HG03064 (cell line): Measurements from ENCODE around the gene ETFB.
A peak's percentile ranks its signal among the peaks of the same experiment; 100 is the strongest.

ENCODE experiments used
- ATAC-seq: cut with Tn5 transposase; IDR thresholded peaks from one replicate; pipeline ENCODE4 v1.9.1; 2021; ENCODE audit warnings: low read depth; ENCODE audit not compliant: unreplicated experiment

ETFB gene

GRCh38 chr19:51375504-51376221 lies 9.5 kb upstream of the ETFB start:
- ATAC-seq: no peak

GRCh38 chr19:51372649-51373504 lies 6.7 kb upstream of the ETFB start, which contains the start of gene NKG7:
NKG7 (minus strand) TSS chr19:51372654; CDS start chr19:51372535, 119 bp downstream.
- ATAC-seq: no peak

GRCh38 chr19:51372021-51372648 lies 5.9 kb upstream of the ETFB start:
- no peak for ATAC-seq

GRCh38 chr19:51371186-51371690 lies 5.0 kb upstream of the ETFB start:
- ATAC-seq: no peak

- no peak for ATAC-seq
Measured at GRCh38 chr19:51370230-51370629, 4.0 kb upstream of the ETFB start.

- no peak for ATAC-seq
Measured at GRCh38 chr19:51368366-51369282, 2.4 kb upstream of the ETFB start, which contains the start of gene CLDND2. CLDND2 (minus strand) TSS chr19:51369003; CDS start chr19:51368577, 426 bp downstream.

- ATAC-seq: peak; percentile 52
Measured at GRCh38 chr19:51367565-51368365, 1.6 kb upstream of the ETFB start.

GRCh38 chr19:51367255-51367564 lies 1.0 kb upstream of the ETFB start:
- peak; percentile 10 for ATAC-seq

- no peak for ATAC-seq
Measured at GRCh38 chr19:51366389-51367254, 434 bp upstream of the ETFB start.

GRCh38 chr19:51365211-51365964 lies 800 bp downstream of the ETFB start:
- no peak for ATAC-seq

GRCh38 chr19:51364200-51365106 lies 1.7 kb downstream of the ETFB start:
- no peak for ATAC-seq

- no peak for ATAC-seq
Measured at GRCh38 chr19:51361239-51361638, 4.9 kb downstream of the ETFB start.

- ATAC-seq: no peak
Measured at GRCh38 chr19:51359294-51359693, 6.9 kb downstream of the ETFB start.

- ATAC-seq: no peak
Measured at GRCh38 chr19:51357952-51358351, 8.2 kb downstream of the ETFB start.

- ATAC-seq: no peak
Measured at GRCh38 chr19:51356159-51356801, 9.9 kb downstream of the ETFB start.

- ATAC-seq: no peak
Measured at GRCh38 chr19:51354742-51355148, 11.4 kb downstream of the ETFB start.
